NCI-H2227 treated with DMSO at 0.1 percent for 48 hours (cell line): ENCODE results near the gene LDHAL6B.
"Not testable (repeated sequence)": the region's sequence is repeated elsewhere in the genome, so short reads cannot be mapped to it uniquely, and the experiment has no call there.

Experiments
- DNase-seq: peaks from one replicate; lab custom pipeline; 2025; lab: John Stamatoyannopoulos, UW

Gene LDHAL6B

GRCh38 chr15:59206623-59207183 is at the start of gene LDHAL6B:
LDHAL6B (plus strand) TSS chr15:59206843; CDS start chr15:59206941, 98 bp downstream.
- DNase-seq = peak; percentile 34

- no peak for DNase-seq
Measured at GRCh38 chr15:59157396-59157795, 49.2 kb upstream of the LDHAL6B start.

GRCh38 chr15:59157840-59158700 is 48.6 kb upstream of the LDHAL6B start:
- no peak for DNase-seq

GRCh38 chr15:59158701-59159034 is 48.0 kb upstream of the LDHAL6B start:
- DNase-seq = no peak

- no peak for DNase-seq
Measured at GRCh38 chr15:59159210-59159609, 47.4 kb upstream of the LDHAL6B start.

- peak; percentile 6 for DNase-seq
Measured at GRCh38 chr15:59160880-59161593, 45.6 kb upstream of the LDHAL6B start.

- not testable (repeated sequence) for DNase-seq
Measured at GRCh38 chr15:59162080-59162479, 44.6 kb upstream of the LDHAL6B start.

GRCh38 chr15:59165726-59166125 is 40.9 kb upstream of the LDHAL6B start:
- DNase-seq = no peak

GRCh38 chr15:59166166-59166565 is 40.5 kb upstream of the LDHAL6B start:
- DNase-seq = no peak

- DNase-seq = no peak
Measured at GRCh38 chr15:59166601-59167265, 39.9 kb upstream of the LDHAL6B start.

GRCh38 chr15:59168536-59168935 is 38.1 kb upstream of the LDHAL6B start:
- no peak for DNase-seq

- no peak for DNase-seq
Measured at GRCh38 chr15:59169251-59169708, 37.4 kb upstream of the LDHAL6B start.

GRCh38 chr15:59170295-59171066 is 36.2 kb upstream of the LDHAL6B start:
- DNase-seq = no peak

- DNase-seq = no peak
Measured at GRCh38 chr15:59171067-59171397, 35.6 kb upstream of the LDHAL6B start.

- DNase-seq = no peak
Measured at GRCh38 chr15:59172289-59172901, 34.2 kb upstream of the LDHAL6B start.

GRCh38 chr15:59173194-59173593 is 33.4 kb upstream of the LDHAL6B start:
- no peak for DNase-seq

GRCh38 chr15:59174151-59174834 is 32.4 kb upstream of the LDHAL6B start:
- no peak for DNase-seq

GRCh38 chr15:59174835-59175831 is 31.5 kb upstream of the LDHAL6B start:
- DNase-seq = peak; percentile 52

GRCh38 chr15:59176653-59177316 is 29.9 kb upstream of the LDHAL6B start:
- no peak for DNase-seq
